HUES48 (cell line): ENCODE results near the gene TLK1.

Experiments
- H3K27ac ChIP-seq: one replicate; pipeline ENCODE4 v1.7.0; 2013; ENCODE audit warnings: low read depth, low read length, inconsistent platforms
- H3K27me3 ChIP-seq: 2 replicates; pipeline ENCODE4 v1.6.1; 2013; ENCODE audit warnings: mild to moderate bottlenecking, low read length; ENCODE audit not compliant: control insufficient read depth, insufficient read depth
- H3K36me3 ChIP-seq: 2 replicates; pipeline ENCODE4 v1.6.1; 2013; ENCODE audit warnings: low read length; ENCODE audit not compliant: control insufficient read depth, insufficient read depth
- H3K4me1 ChIP-seq: 2 replicates; pipeline ENCODE4 v1.6.1; 2013; ENCODE audit warnings: mild to moderate bottlenecking, low read length; ENCODE audit not compliant: control insufficient read depth, insufficient read depth
- H3K4me3 ChIP-seq: 2 replicates; pipeline ENCODE4 v1.5.1; 2013; ENCODE audit warnings: mild to moderate bottlenecking, low read depth, low read length
- H3K9ac ChIP-seq: 2 replicates; pipeline ENCODE4 v1.6.1; 2013; ENCODE audit warnings: mild to moderate bottlenecking, low read depth, low read length, moderate library complexity
- H3K9me3 ChIP-seq: 2 replicates; pipeline ENCODE4 v1.6.1; 2013; ENCODE audit warnings: low read length; ENCODE audit not compliant: control insufficient read depth, insufficient read depth

The TLK1 gene

GRCh38 chr2:171004833-171005232 lies 155.9 kb downstream of the TLK1 start:
- Histone ChIP-seq H3K27ac (no peak overlapping the region), H3K36me3 (peaks cover 86% of the 10 kb centered on the region), H3K9me3 (no peaks in the 10 kb centered on the region), H3K27me3 (no peaks in the 10 kb centered on the region), H3K4me1 (no peaks in the 10 kb centered on the region), H3K9ac (no peak overlapping the region), H3K4me3 (no peak overlapping the region)

- Histone ChIP-seq H3K4me3 (no peak overlapping the region), H3K4me1 (no peaks in the 10 kb centered on the region), H3K9me3 (no peaks in the 10 kb centered on the region), H3K9ac (no peak overlapping the region), H3K36me3 (peaks cover 85% of the 10 kb centered on the region), H3K27ac (no peak overlapping the region), H3K27me3 (no peaks in the 10 kb centered on the region)
Observed at GRCh38 chr2:171004363-171004762, 156.3 kb downstream of the TLK1 start.

DNA sequence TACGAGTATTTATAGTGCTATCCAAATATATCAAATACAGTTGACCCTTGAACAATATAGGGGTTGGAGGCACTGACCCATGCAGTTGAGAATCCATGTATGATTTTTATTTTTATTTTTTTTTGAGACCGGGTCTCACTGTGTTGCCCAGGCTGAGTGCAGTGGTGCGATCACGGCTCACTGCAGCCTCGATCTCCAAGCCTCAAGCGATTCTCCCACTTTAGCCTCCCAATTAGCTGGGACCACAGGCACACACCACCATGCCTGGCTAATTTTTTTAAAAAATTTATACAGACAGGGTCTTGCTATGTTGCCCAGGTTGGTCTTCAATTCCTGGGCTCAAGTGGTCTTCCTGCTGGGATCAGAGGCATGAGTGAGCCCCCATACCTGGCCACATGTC lies 161.0 kb downstream of the TLK1 start:
- H3K9me3 ChIP-seq: no peaks in the 10 kb centered on the region
- H3K9ac ChIP-seq: no peak overlapping the region
- H3K27ac ChIP-seq: no peak overlapping the region
- peaks cover 82% of the 10 kb centered on the region for H3K36me3 ChIP-seq
- no peaks in the 10 kb centered on the region for H3K27me3 ChIP-seq
- no peaks in the 10 kb centered on the region for H3K4me1 ChIP-seq
- no peak overlapping the region for H3K4me3 ChIP-seq

DNA sequence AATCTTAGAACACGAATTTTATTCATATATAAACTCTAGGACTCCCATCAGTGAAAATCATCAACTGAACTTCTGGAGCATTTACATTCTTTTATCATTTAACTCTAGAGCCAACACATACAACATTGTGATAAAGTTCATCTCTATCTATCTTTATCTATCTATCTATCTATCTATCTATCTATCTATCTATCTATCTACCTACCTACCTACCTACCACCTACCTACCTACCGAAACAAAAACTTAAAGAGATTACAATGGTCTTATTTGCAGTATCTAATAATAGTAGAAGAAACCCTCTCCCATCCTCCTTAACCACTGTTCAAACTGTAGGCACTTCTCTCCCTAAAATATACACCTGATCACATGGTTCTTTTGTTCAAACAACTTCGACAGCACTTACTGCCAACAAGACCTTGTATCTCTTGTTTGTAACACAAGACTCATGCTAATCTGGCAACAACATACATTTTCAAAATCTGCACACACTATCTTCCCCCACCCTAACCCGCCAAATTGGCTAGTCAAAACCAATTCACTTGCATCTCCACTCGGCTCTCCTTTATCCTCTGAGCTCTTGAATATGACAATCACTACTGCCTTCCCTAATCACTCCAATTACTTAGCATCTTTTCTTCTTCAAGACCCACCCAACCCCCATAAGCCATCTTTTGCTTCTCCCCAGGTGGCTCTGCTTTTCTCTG lies 162.6 kb downstream of the TLK1 start:
- H3K27ac ChIP-seq: no peak overlapping the region
- H3K9me3 ChIP-seq: no peaks in the 10 kb centered on the region
- no peak overlapping the region for H3K9ac ChIP-seq
- H3K27me3 ChIP-seq: no peaks in the 10 kb centered on the region
- peaks cover 82% of the 10 kb centered on the region for H3K36me3 ChIP-seq
- no peak overlapping the region for H3K4me3 ChIP-seq
- no peaks in the 10 kb centered on the region for H3K4me1 ChIP-seq

DNA sequence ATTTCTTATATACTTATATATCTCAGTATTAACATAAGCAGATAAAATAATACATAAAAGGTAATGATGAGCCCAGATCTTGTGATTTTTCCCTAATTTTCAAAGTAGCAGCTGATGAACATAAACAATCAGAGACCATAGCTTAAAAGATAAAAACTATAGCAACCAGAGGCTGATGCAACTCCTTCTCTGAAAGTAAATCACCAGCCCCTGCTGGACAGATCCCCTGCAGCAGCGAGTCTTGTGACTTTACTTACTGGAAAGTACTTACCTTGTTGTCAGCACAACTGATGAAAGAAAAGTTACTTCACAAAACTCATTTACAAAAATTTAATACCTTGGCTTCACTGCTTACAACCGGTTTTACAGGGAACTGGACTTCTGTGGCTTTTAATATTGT lies 164.4 kb downstream of the TLK1 start:
- Histone ChIP-seq H3K9me3 (no peaks in the 10 kb centered on the region), H3K27ac (no peak overlapping the region), H3K27me3 (no peaks in the 10 kb centered on the region), H3K9ac (no peak overlapping the region), H3K4me3 (no peak overlapping the region), H3K36me3 (peaks cover 88% of the 10 kb centered on the region), H3K4me1 (no peaks in the 10 kb centered on the region)

GRCh38 chr2:170991398-170992182 lies 169.1 kb downstream of the TLK1 start:
- no peak overlapping the region for H3K4me3 ChIP-seq
- no peak overlapping the region for H3K27ac ChIP-seq
- H3K36me3 ChIP-seq: peaks cover 72% of the 10 kb centered on the region
- H3K9ac ChIP-seq: no peak overlapping the region
- no peaks in the 10 kb centered on the region for H3K4me1 ChIP-seq
- H3K27me3 ChIP-seq: no peaks in the 10 kb centered on the region
- H3K9me3 ChIP-seq: no peaks in the 10 kb centered on the region

- no peak overlapping the region for H3K4me3 ChIP-seq
- H3K27ac ChIP-seq: no peak overlapping the region
- no peak overlapping the region for H3K9ac ChIP-seq
- peaks cover 23% of the 10 kb centered on the region for H3K36me3 ChIP-seq
- no peaks in the 10 kb centered on the region for H3K9me3 ChIP-seq
- H3K27me3 ChIP-seq: no peaks in the 10 kb centered on the region
- H3K4me1 ChIP-seq: peaks cover 13% of the 10 kb centered on the region; the same call in 1 of the 2 replicates
Observed at GRCh38 chr2:170986566-170987258, 174.0 kb downstream of the TLK1 start.

GRCh38 chr2:170985407-170985806 lies 175.3 kb downstream of the TLK1 start:
- H3K4me3 ChIP-seq: no peak overlapping the region
- no peak overlapping the region for H3K9ac ChIP-seq
- H3K9me3 ChIP-seq: no peaks in the 10 kb centered on the region
- H3K36me3 ChIP-seq: peaks cover 13% of the 10 kb centered on the region
- no peak overlapping the region for H3K27ac ChIP-seq
- no peaks in the 10 kb centered on the region for H3K27me3 ChIP-seq
- peaks cover 13% of the 10 kb centered on the region; the same call in 1 of the 2 replicates for H3K4me1 ChIP-seq

- no peaks in the 10 kb centered on the region for H3K9me3 ChIP-seq
- peak overlapping the region; percentile 43 for H3K27ac ChIP-seq
- peaks cover 6% of the 10 kb centered on the region for H3K36me3 ChIP-seq
- H3K4me3 ChIP-seq: no peak overlapping the region
- H3K9ac ChIP-seq: no peak overlapping the region
- H3K4me1 ChIP-seq: peaks cover 13% of the 10 kb centered on the region; the same call in 1 of the 2 replicates
- H3K27me3 ChIP-seq: no peaks in the 10 kb centered on the region
Observed at GRCh38 chr2:170984079-170984478, 176.6 kb downstream of the TLK1 start.

DNA sequence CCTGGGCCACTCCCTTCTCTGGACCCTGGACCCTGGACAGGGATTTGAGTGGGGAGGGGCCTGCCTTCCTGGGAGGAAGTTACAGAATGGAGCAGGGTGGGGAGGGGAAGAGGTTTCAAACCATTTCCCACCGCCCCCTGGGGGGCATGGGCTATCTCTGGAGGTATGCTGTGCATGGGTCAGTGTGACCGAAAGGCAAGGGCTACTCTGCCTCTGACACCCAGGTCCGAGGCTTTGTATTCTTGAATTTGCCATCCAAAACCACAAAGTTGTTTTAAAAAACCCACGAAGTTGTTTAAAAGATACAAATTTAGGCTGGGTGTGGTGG lies 184.8 kb downstream of the TLK1 start:
- Histone ChIP-seq H3K27me3 (no peaks in the 10 kb centered on the region; the same call in 1 of the 2 replicates), H3K9ac (no peak overlapping the region), H3K4me1 (peaks cover 6% of the 10 kb centered on the region), H3K36me3 (no peaks in the 10 kb centered on the region), H3K4me3 (no peak overlapping the region), H3K27ac (no peak overlapping the region), H3K9me3 (no peaks in the 10 kb centered on the region)
